ENCODE data around the gene ADPRH.

Gene ADPRH

DNA sequence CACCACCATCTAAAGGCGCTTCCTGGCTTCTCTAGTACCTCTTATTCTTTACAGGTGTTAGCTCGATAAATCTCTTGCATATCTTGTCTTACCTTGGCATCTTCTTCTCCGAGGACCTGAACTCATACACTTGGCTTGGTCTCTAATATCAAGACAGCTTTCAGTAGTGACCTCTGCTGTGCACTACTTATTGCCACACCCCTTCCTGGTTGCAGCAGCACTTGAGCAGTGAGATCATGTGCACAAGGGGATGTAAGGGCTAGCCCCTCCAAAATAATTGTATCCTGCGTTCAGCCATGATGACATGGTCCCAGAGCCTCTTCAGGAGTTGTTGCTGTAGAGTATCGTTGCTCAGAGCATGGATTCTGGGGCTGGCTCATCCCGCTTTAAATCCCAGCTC, 17.1 kb downstream of the ADPRH start:
- DNase-seq (ENCODE audit: low spot score) = no peak

GRCh38 chr3:119597548-119598288, 18.4 kb downstream of the ADPRH start, which contains the start of gene PLA1A:
Gene PLA1A, plus strand, starts transcription at chr3:119597885. Its CDS starts 29 bp downstream, at chr3:119597914.
- DNase-seq (ENCODE audit: low spot score) = no peak

- no peak for DNase-seq (ENCODE audit: low spot score)
These were observed 19.3 kb downstream of the ADPRH start for GRCh38 chr3:119598410-119599098.

DNA sequence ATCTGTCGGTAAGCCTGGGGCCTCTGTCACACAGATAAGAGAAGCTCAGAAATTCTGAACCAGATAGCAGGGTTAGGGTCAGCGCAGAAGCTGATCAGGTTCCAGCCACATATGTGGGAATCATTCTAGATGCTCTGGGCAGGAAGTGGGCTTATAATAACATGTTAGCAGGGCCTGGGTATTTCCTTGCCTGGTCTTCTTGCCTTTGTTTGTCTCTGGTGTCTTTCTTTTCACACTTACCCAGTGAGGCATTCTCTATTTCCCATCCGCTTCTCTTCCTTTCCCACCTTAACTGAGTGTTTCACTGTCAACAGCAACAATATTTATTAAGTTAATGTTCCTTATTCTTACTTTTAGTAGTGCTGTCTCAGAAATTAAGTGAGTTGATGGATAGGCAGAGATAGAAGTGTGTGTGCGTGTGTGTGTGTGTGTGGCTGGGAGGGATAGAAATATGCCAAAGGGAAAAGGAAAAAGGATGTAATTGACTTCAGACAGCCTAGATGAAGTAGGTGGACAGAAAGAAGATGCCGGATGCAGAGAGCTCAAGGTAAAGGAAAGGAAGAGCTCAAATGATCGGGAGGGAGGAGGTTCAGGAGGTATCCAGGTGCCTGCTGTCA, 20.4 kb downstream of the ADPRH start:
- DNase-seq (ENCODE audit: low spot score) = no peak

GRCh38 chr3:119600732-119601131, 21.4 kb downstream of the ADPRH start:
- peak; percentile 48 for DNase-seq (ENCODE audit: low spot score)

DNA sequence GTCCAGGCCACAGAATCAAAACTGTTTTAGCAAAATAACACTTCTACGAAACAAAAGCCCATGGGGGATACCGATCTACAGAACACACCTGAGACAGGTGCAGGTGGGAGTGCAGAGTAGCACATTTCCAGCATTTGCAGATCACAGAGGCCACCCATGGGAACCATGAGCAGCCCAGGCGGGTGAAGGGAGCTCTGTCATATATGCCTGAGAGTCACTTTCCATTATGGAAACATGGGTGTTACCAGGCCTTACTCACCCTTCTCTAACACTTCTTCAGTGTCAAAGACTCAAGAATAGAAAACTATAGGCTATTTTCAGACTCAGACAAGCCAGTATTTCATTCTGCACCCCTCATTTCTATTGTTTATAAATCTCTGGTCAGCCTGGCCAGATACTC, 21.9 kb downstream of the ADPRH start:
- no peak for DNase-seq (ENCODE audit: low spot score)

DNA sequence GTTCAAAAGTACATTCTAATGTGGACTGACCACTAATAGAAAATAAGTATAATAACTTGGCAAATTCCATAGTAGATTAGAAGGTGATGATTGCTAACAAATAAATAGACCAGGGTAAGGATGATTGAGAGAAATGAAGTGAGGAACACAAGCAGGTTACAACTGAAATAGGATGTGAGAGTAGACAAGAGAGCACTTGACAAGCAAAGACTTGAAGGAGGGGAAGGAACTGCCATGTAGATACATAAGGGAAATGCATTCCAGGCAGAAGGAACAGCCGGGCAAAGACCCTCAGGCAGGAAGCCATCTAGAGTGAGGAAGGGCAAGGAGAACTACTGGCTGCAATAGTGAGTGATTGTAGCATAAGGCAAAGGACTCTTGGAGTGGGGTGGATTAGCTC, 23.4 kb downstream of the ADPRH start:
- no peak for DNase-seq (ENCODE audit: low spot score)

DNA sequence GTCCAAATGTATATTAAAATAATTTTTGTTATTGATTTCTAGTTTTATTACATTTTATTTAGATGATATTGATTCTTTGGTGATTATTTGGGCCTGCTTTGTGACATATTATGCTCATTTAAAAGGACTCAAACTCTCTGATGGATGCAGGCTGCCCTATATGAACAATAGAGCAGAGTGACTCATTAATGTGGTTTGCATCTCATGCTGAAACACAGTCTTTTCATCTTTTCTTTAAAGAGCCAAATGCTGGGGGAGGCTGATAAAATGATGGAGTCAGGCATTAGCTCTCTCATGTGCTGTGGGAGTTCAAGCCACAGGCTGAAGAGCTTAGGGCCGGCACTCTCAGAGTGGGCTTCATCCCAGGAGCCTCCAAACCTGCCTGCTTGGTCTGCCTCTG, 25.6 kb downstream of the ADPRH start:
- DNase-seq (ENCODE audit: low spot score) = peak; percentile 32

DNA sequence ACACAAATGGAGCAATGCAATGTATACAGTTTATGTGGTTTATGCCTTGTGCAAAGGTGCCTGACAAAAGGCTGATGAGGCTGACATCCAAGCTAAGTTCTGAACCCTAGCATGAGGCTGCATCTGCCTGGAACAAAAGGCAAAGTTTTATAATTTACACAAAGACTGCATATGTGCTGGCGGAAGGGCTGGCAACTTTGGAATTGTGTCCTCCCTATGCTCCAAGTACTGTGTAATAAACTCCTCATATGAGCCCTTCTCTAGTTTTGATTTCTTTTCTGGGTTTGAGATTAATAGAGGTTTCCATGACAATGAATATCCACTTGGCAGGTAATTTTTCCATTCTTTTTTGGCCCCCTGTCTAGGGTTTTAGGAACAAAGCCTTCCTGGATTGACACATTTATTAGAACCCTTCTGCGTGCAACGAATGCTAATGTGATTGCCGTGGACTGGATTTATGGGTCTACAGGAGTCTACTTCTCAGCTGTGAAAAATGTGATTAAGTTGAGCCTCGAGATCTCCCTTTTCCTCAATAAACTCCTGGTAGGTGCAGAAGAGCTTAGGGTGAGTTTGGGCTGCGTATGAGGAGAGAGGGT, 29.2 kb downstream of the ADPRH start:
- DNase-seq (ENCODE audit: low spot score) = no peak

- no peak for DNase-seq (ENCODE audit: low spot score)
These were observed 30.0 kb downstream of the ADPRH start for GRCh38 chr3:119609301-119609700.

GRCh38 chr3:119611664-119612063, 32.4 kb downstream of the ADPRH start:
- DNase-seq (ENCODE audit: low spot score) = no peak

DNA sequence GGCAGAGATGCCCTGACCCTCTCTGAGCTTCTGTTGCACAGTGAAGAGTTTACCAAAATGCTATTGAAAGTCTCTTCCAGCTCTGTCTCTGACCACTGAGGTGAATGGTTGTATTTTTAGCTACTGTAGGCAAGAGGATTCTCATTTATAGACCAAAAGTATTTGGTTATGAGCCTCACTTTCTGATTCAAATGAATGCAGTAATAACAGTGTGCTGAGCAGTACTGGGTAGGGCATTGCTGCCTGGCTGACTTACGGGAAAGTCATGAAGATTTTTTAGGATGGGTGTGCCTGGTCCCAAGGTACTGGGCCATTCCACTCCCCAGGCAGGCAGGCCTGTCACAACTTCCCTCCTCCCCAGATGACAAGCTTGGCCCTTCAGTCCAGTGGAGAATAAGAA, 33.9 kb downstream of the ADPRH start:
- no peak for DNase-seq (ENCODE audit: low spot score)

- no peak for DNase-seq (ENCODE audit: low spot score)
These were observed 34.6 kb downstream of the ADPRH start for GRCh38 chr3:119613872-119614271.

- no peak for DNase-seq (ENCODE audit: low spot score)
These were observed 36.8 kb downstream of the ADPRH start for GRCh38 chr3:119616056-119616455.

DNA sequence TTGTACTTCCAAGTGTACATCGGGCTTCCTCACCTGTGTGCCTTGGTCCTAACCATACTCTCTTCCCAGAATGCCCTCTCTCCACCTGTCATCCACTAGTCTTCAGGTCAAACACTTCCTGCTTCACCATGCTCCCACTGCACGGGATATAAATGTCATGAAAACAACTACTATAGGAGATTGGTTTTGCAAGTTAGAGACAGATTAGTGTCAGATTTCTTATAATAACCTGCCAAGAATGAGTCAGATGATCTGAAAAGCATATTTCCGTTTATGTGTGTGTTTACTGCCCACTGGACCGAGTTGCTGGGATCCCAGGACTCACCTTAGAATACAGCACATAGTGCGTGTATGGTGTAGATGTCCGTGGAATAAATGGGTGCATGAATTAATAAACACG, 39.8 kb downstream of the ADPRH start:
- no peak for DNase-seq (ENCODE audit: low spot score)

- no peak for DNase-seq (ENCODE audit: low spot score)
These were observed 41.6 kb downstream of the ADPRH start for GRCh38 chr3:119620899-119621298.

DNA sequence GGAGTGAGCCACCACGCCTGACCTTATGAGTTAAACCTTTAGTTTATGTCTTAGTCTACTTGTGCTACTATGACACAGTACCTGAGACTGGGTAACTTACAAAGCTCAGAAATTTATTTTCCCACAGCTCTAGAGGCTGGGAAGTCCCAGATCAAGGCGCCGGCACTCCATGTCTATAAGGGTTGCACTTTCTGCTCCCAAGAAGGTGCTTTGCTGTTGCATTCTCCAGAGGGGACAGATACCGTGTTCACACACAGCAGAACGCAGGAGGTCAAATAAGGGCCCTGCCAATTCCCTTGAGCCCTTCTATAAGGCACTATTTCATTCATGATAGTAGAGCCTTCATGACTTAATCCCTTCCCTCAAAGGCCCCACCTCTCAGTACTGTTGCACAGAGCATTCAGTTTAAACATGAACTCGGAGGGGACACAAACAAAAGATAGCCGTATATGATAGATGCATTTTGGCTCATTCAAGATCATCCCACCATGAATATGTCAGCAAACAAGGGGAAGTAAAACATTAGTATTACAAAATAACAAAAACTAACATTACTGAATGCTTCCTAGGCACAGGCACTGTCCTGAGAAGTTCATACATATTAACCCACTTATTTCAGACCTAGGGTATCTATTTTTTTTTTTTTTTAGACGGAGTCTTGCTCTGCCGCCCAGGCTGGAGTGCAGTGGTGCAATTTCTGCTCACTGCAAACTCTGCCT, 44.9 kb downstream of the ADPRH start:
- no peak for DNase-seq (ENCODE audit: low spot score)

DNA sequence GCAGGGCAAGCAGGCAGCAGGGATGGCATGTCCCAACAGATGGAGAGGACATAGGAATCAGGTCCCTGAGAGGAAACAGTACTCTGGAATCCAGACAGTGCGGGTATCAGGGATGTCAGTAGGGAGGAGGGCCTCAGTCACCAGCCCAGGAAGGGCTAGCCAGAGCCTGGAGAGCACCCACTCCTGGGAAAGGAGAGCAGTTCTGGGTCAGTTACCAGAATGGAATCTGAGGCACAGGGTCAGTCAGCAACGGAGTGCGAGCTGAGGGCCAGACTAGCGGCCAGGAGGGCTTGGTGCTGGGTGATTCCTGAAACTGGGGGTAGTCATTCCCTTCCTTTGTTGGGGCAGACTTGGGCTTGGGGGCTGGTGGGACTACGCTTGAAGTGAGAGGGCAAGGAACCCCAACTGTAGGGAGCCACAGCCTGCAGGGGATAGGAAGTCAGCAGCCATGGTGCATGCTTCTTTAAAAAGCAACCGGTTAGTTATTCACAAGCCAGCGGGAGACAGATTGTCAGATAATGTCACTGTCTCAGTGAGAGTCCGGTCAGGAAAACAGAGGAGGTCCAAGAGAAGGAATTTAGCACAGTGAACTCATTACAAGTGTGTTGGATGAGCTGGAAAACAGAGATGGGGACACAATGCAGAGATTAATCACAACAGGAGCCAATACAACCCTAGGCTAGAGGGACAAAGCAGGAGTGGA, 46.3 kb downstream of the ADPRH start:
- no peak for DNase-seq (ENCODE audit: low spot score)

DNA sequence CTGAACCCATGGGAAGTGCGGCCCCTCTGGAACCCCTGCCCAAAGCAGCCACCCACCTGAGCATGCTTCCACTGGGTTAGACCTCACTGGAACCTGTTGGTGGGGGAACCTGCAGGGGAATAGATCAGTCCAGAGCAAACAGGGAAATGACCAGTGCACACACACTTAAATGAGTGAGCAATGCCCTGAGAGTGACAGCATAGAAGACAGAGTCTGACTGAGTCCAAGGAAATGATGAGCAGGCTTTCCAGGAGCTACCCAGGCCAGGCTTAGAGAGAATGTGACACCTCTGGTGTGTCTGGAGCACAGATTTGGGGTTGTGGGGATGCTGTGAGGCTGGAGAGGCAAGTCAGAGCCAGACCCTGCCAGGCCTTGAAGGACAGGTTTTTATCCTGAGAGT, 46.9 kb downstream of the ADPRH start:
- no peak for DNase-seq (ENCODE audit: low spot score)

DNA sequence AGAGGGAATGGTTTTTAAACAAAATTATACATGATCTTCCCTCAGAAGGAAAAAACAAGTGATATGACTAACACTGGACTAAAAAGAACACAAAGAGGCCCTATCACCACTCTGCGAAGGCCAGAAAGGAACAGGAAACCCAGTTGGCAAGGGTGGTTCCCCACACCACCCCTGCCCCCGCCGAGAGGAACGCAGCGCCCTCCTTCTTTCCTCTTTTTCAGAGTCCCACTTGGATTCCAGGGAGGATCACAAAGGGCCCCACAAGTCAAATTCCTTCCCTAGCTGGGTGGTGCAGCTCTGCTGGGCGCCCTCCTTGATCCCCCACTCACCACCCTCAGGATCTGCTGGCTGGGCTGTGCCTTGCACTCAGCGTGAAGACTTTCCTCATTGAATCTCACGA, 48.2 kb downstream of the ADPRH start:
- DNase-seq (ENCODE audit: low spot score) = no peak

DNA sequence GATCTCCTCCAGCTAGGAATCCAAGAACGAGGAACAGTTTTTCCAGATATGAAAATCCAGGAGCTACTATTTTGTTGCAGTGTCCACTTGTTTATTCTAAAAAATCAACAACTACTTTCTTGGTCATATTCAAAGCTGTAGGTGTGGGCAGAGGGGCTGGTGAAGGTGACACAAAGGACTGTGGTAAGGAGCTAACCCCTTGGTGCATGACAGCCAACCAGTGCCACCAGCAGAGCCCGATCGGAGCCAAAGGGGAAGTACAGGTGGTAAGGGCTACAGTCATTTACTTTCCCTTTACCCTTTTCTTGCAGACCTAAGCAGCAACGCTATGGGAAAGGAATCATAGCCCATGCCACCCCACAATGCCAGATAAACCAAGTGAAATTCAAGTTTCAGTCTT, 49.1 kb downstream of the ADPRH start:
- DNase-seq (ENCODE audit: low spot score) = no peak

Measured in AG20443 (cell line).